DOHH2 (cell line): ENCODE data around the gene GALK2.

Source experiments
- H3F3A ChIP-seq: fragments of 200-600 bp; sonication (generic), shearing (Covaris generic); 2 replicates; pipeline ENCODE4 v1.6.0; 2016; ENCODE audit warnings: antibody characterized with exemption, mild to moderate bottlenecking; ENCODE audit not compliant: control insufficient read depth, insufficient read depth
- H3K27ac ChIP-seq: fragments of 200-600 bp; sonication (generic); 2 replicates; pipeline ENCODE4 v1.5.1; 2014; ENCODE audit warnings: low read depth, mild to moderate bottlenecking, low read length, moderate library complexity
- H3K27me3 ChIP-seq: fragments of 200-600 bp; sonication (generic); 2 replicates; pipeline ENCODE4 v1.6.1; 2014; ENCODE audit warnings: mild to moderate bottlenecking, low read length, mixed read lengths; ENCODE audit not compliant: control insufficient read depth
- H3K36me3 ChIP-seq: fragments of 200-600 bp; sonication (generic); 2 replicates; pipeline ENCODE4 v1.6.1; 2014; ENCODE audit warnings: mild to moderate bottlenecking, low read length, moderate library complexity, mixed read lengths; ENCODE audit not compliant: control insufficient read depth
- H3K4me1 ChIP-seq: fragments of 200-600 bp; sonication (generic); 2 replicates; pipeline ENCODE4 v1.6.1; 2014; ENCODE audit warnings: mild to moderate bottlenecking, low read length, mixed read lengths; ENCODE audit not compliant: control insufficient read depth
- H3K4me2 ChIP-seq: fragments of 200-600 bp; sonication (generic); 2 replicates; pipeline ENCODE4 v1.6.0; 2014; ENCODE audit warnings: mild to moderate bottlenecking, low read length, moderate library complexity
- H3K4me3 ChIP-seq: fragments of 200-600 bp; sonication (generic); 2 replicates; pipeline ENCODE4 v1.5.1; 2014; ENCODE audit warnings: mild to moderate bottlenecking, low read length, mixed read lengths
- H3K79me2 ChIP-seq: fragments of 200-600 bp; sonication (generic); 2 replicates; pipeline ENCODE4 v1.6.1; 2014; ENCODE audit warnings: mild to moderate bottlenecking, low read length, mixed read lengths; ENCODE audit not compliant: control insufficient read depth
- H3K9me2 ChIP-seq: fragments of 200-600 bp; sonication (generic); replicated peaks from 2 replicates; pipeline ENCODE4 v1.6.1; 2014; ENCODE audit warnings: mild to moderate bottlenecking, low read length, mixed read lengths; ENCODE audit not compliant: control insufficient read depth
- H3K9me3 ChIP-seq: fragments of 200-600 bp; sonication (generic); 2 replicates; pipeline ENCODE4 v1.6.1; 2014; ENCODE audit warnings: antibody characterized with exemption, low read length, mixed read lengths; ENCODE audit not compliant: control insufficient read depth, insufficient read depth
- H4K20me1 ChIP-seq: fragments of 200-600 bp; sonication (generic); 2 replicates; pipeline ENCODE4 v1.6.0; 2014; ENCODE audit warnings: low read depth, mild to moderate bottlenecking, antibody characterized with exemption, low read length, moderate library complexity; ENCODE audit not compliant: control insufficient read depth, insufficient read depth
- CTCF ChIP-seq: fragments of 200-600 bp; sonication (generic); IDR thresholded peaks from one replicate; pipeline ENCODE4 v1.5.1; 2014; ENCODE audit warnings: antibody characterized with exemption, mild to moderate bottlenecking, low read depth, low read length; ENCODE audit not compliant: poor library complexity, severe bottlenecking
- EZH2phosphoT487 ChIP-seq: fragments of 200-600 bp; sonication (generic); IDR thresholded peaks from 2 replicates; pipeline ENCODE4 v1.6.1; 2017; ENCODE audit warnings: borderline replicate concordance, mild to moderate bottlenecking, antibody characterized with exemption, low read length, moderate library complexity, mixed read lengths

The GALK2 gene

GRCh38 chr15:49330166-49330565, 160.1 kb downstream of the GALK2 start:
- Histone ChIP-seq H3K9me2 (no peaks in the 10 kb centered on the region), H3F3A (no peaks in the 10 kb centered on the region), H3K79me2 (no peaks in the 10 kb centered on the region), H3K4me3 (no peak overlapping the region), H3K4me1 (no peaks in the 10 kb centered on the region), H4K20me1 (no peaks in the 10 kb centered on the region), H3K27me3 (no peaks in the 10 kb centered on the region), H3K9me3 (no peaks in the 10 kb centered on the region), H3K36me3 (peaks cover 5% of the 10 kb centered on the region), H3K4me2 (no peak overlapping the region), H3K27ac (no peak overlapping the region)
- TF ChIP-seq CTCF (no peak), EZH2phosphoT487 (no peak)

- no peaks in the 10 kb centered on the region for H3F3A ChIP-seq
- no peaks in the 10 kb centered on the region for H3K9me3 ChIP-seq
- no peak overlapping the region for H3K4me3 ChIP-seq
- H4K20me1 ChIP-seq: no peaks in the 10 kb centered on the region
- H3K27ac ChIP-seq: no peak overlapping the region
- H3K4me1 ChIP-seq: no peaks in the 10 kb centered on the region
- H3K79me2 ChIP-seq: no peaks in the 10 kb centered on the region
- H3K36me3 ChIP-seq: peaks cover 5% of the 10 kb centered on the region
- no peak for TF ChIP-seq CTCF
- TF ChIP-seq EZH2phosphoT487: no peak
- no peak overlapping the region for H3K4me2 ChIP-seq
- no peaks in the 10 kb centered on the region for H3K9me2 ChIP-seq
- no peaks in the 10 kb centered on the region for H3K27me3 ChIP-seq
Measured at GRCh38 chr15:49331442-49331841, 161.4 kb downstream of the GALK2 start.

- Histone ChIP-seq H3K4me2 (no peak overlapping the region), H3K9me3 (no peaks in the 10 kb centered on the region), H3K79me2 (no peaks in the 10 kb centered on the region), H3K27ac (no peak overlapping the region), H4K20me1 (no peaks in the 10 kb centered on the region), H3K4me3 (no peak overlapping the region), H3F3A (no peaks in the 10 kb centered on the region), H3K4me1 (no peaks in the 10 kb centered on the region), H3K36me3 (peaks cover 5% of the 10 kb centered on the region), H3K27me3 (no peaks in the 10 kb centered on the region), H3K9me2 (no peaks in the 10 kb centered on the region)
- TF ChIP-seq EZH2phosphoT487 (no peak), CTCF (no peak)
Measured at GRCh38 chr15:49331951-49332350, 161.9 kb downstream of the GALK2 start.

- H3K9me2 ChIP-seq: no peaks in the 10 kb centered on the region
- no peaks in the 10 kb centered on the region for H3F3A ChIP-seq
- H3K4me3 ChIP-seq: no peak overlapping the region
- no peaks in the 10 kb centered on the region for H3K9me3 ChIP-seq
- no peaks in the 10 kb centered on the region for H3K4me1 ChIP-seq
- H3K79me2 ChIP-seq: no peaks in the 10 kb centered on the region
- H3K4me2 ChIP-seq: no peak overlapping the region
- no peaks in the 10 kb centered on the region for H4K20me1 ChIP-seq
- no peak for TF ChIP-seq EZH2phosphoT487
- TF ChIP-seq CTCF: no peak
- no peaks in the 10 kb centered on the region for H3K27me3 ChIP-seq
- no peak overlapping the region for H3K27ac ChIP-seq
- H3K36me3 ChIP-seq: no peaks in the 10 kb centered on the region
Measured at GRCh38 chr15:49339656-49340055, 169.6 kb downstream of the GALK2 start.
